HepG2 (cell line): ENCODE results near the gene ARHGAP15. TPM values are rescaled to one million over a fixed set of nuclear protein-coding genes. Genes with fewer than 3 reads are reported as not detected.

Source experiments
- ATAC-seq: fragments of 200-7000 bp; cut with Tn5 transposase; 3 replicates; pipeline ENCODE4 v1.9.1; 2020; ENCODE audit warnings: mild to moderate bottlenecking, moderate library complexity
- BruUV-seq: library from RNA; stranded (reverse); fragments of 400-500 nt; replicated peaks from 2 replicates; lab custom pipeline; 2021; lab: Mats Ljungman, UMichigan
- CTCF ChIA-PET: fragments of 300-600 bp; formaldehyde crosslinking; extraction: SDS; loops from one replicate; lab custom pipeline; 2021; ENCODE audit warnings: low total read pairs, inconsistent platforms, low intra/inter-chr PET ratio; lab: Yijun Ruan, JAX
- POLR2A ChIA-PET: fragments of 350-600 bp; sonication (Branson Sonifier 250); formaldehyde crosslinking; loops from one replicate; lab custom pipeline; 2020; ENCODE audit warnings: antibody characterized with exemption, inconsistent platforms; lab: Yijun Ruan, JAX
- DNase-seq: peaks from one replicate; pipeline ENCODE4 v3.0.0-alpha.2; 2015; ENCODE audit warnings: low spot score
- FAIRE-seq: peaks from 3 replicates; lab custom pipeline; 2011; peaks lifted over from hg19 to GRCh38; lab: Jason Lieb, UNC
- H2AFZ ChIP-seq: one replicate; pipeline ENCODE4 v1.6.1; 2011; ENCODE audit warnings: low read length, inconsistent platforms
- H3K27ac ChIP-seq: fragments of 300-600 bp; 3 replicates; pipeline ENCODE4 v1.8.0; 2011; ENCODE audit warnings: mixed run types, mild to moderate bottlenecking, mixed read lengths, low read length, inconsistent platforms; ENCODE audit not compliant: insufficient read depth; ENCODE audit errors: extremely low read length
- H3K27me3 ChIP-seq, 2 experiments: fragments of 200-600 bp in 1 of 2; 2 replicates in 1 of 2; 3 replicates in 1 of 2; pipeline versions ENCODE4 v1.6.0 to v1.8.0; 2011; ENCODE audit warnings: low read length in 2 of 2, mild to moderate bottlenecking in 2 of 2, moderate library complexity in 2 of 2, inconsistent platforms in 1 of 2; ENCODE audit not compliant: insufficient read depth in 2 of 2, control insufficient read depth in 1 of 2
- H3K36me3 ChIP-seq, 2 experiments: fragments of 200-600 bp in 1 of 2; replicated peaks in 1 of 2; 2 replicates in 1 of 2; 3 replicates in 1 of 2; pipeline versions ENCODE4 v1.5.1 to v1.8.0; 2011; ENCODE audit warnings: low read length in 2 of 2, inconsistent platforms in 1 of 2; ENCODE audit not compliant: insufficient read depth in 2 of 2, control insufficient read depth in 1 of 2
- H3K4me1 ChIP-seq: 2 replicates; pipeline ENCODE4 v1.5.1; 2012; ENCODE audit warnings: low read length, inconsistent platforms; ENCODE audit not compliant: insufficient read depth
- H3K4me2 ChIP-seq: 2 replicates; pipeline ENCODE4 v1.6.0; 2011; ENCODE audit warnings: low read depth, low read length, inconsistent platforms
- H3K4me3 ChIP-seq, 3 experiments: fragments of 200-600 bp in 1 of 3; sonication (generic), shearing (Covaris generic) in 1 of 3; replicated peaks in 1 of 3; 2 replicates each; pipeline ENCODE4 v1.5.1; 2011 to 2016; ENCODE audit warnings: low read length in 3 of 3, inconsistent platforms in 2 of 3, low read depth in 2 of 3, mild to moderate bottlenecking in 2 of 3, control low read depth in 1 of 3, mixed read lengths in 1 of 3; ENCODE audit not compliant: insufficient read depth in 1 of 3
- H3K79me2 ChIP-seq: one replicate; pipeline ENCODE4 v1.6.1; 2011; ENCODE audit warnings: low read length, inconsistent platforms; ENCODE audit not compliant: insufficient read depth
- H3K9ac ChIP-seq: 2 replicates; pipeline ENCODE4 v1.6.0; 2011; ENCODE audit warnings: mild to moderate bottlenecking, low read depth, low read length, inconsistent platforms; ENCODE audit not compliant: insufficient read depth
- H3K9me3 ChIP-seq: 2 replicates; pipeline ENCODE4 v1.5.1; 2012; ENCODE audit warnings: mild to moderate bottlenecking, low read length
- H4K20me1 ChIP-seq: 2 replicates; pipeline ENCODE4 v1.6.0; 2011; ENCODE audit warnings: inconsistent platforms, mild to moderate bottlenecking, low read length, moderate library complexity; ENCODE audit not compliant: insufficient read depth
- FOXK1 ChIP-seq: sonication (generic); formaldehyde crosslinking; IDR thresholded peaks from 2 replicates; pipeline ENCODE4 v1.4.0; 2020; ENCODE audit warnings: low read depth, missing genetic modification reagents, borderline replicate concordance
- ZBTB42 ChIP-seq: sonication (generic); formaldehyde crosslinking; IDR thresholded peaks from 2 replicates; pipeline ENCODE4 v1.5.0; 2020; ENCODE audit warnings: mild to moderate bottlenecking, missing genetic modification reagents
- ZNF160 ChIP-seq: sonication (generic); formaldehyde crosslinking; IDR thresholded peaks from 2 replicates; pipeline ENCODE4 v1.8.0; 2022; ENCODE audit warnings: mild to moderate bottlenecking, inconsistent platforms, missing genetic modification reagents
- ZNF589 ChIP-seq: sonication (generic); formaldehyde crosslinking; conservative IDR thresholded peaks from 2 replicates; pipeline ENCODE4 v1.8.0; 2022; ENCODE audit warnings: mild to moderate bottlenecking, moderate library complexity, missing genetic modification reagents
- ZNF773 ChIP-seq: sonication (generic); formaldehyde crosslinking; IDR thresholded peaks from 2 replicates; pipeline ENCODE4 v1.4.0; 2020; ENCODE audit warnings: missing genetic modification reagents, borderline replicate concordance
- ZNF839 ChIP-seq: sonication (generic); formaldehyde crosslinking; IDR thresholded peaks from 2 replicates; pipeline ENCODE4 v1.4.0; 2020; ENCODE audit warnings: missing genetic modification reagents, mild to moderate bottlenecking, borderline replicate concordance
- ZNF841 ChIP-seq: sonication (generic); formaldehyde crosslinking; IDR thresholded peaks from 2 replicates; pipeline ENCODE4 v1.8.1; 2023; ENCODE audit warnings: missing genetic modification reagents, borderline replicate concordance
- ZNF850 ChIP-seq: sonication (generic); formaldehyde crosslinking; conservative IDR thresholded peaks from 2 replicates; pipeline ENCODE4 v1.9.0; 2021; ENCODE audit warnings: mild to moderate bottlenecking, missing genetic modification reagents
- WGBS: methylation state at CpG from one replicate; pipeline ENCODE4 v1.1.6; 2017; ENCODE audit warnings: low lambda C conversion rate; 5-methylcytosine and 5-hydroxymethylcytosine counted together
- in situ Hi-C: cut with HindIII; loops from 2 replicates; pipeline ENCODE4 v1.10.0; 2017; ENCODE audit warnings: low pct_unique_long_range_greater_than_20kb; ENCODE audit not compliant: extremely low pct_ligation_motif_present
- intact Hi-C: fragments of 100-400 bp; cut with micrococcal nuclease; formaldehyde crosslinking; loops from one replicate; pipeline ENCODE4 v1.10.0; 2022; ENCODE audit not compliant: unreplicated experiment
- polyA plus RNA-seq, 8 experiments: library from polyadenylated mRNA; depleted of rRNA in 3 of 8; stranded (reverse) in 7 of 8; unstranded in 1 of 8; fragments of >200 nt; fragmentation: Illumina TruSeq in 4 of 8; extraction: Trizol in 4 of 8; gene quantifications; 2 replicates each; pipeline versions ENCODE4 v1.2.1 to v1.2.3, GENCODE V29; 2011 to 2016; ENCODE audit warnings: low read depth in 4 of 8, missing spikeins in 1 of 8, mixed read lengths in 1 of 8; ENCODE audit not compliant: insufficient read depth in 1 of 8
- total RNA-seq, 5 experiments: library from RNA; depleted of rRNA; stranded (reverse); fragments of >200 nt; fragmentation: Illumina TruSeq; extraction: Trizol; gene quantifications; 2 replicates each; pipeline ENCODE4 v1.2.3, GENCODE V29; 2016; ENCODE audit warnings: low read depth in 1 of 5
- TF ChIP-seq, protein P1 (sequence below): sonication (generic); formaldehyde crosslinking; IDR thresholded peaks from 2 replicates; pipeline ENCODE4 v1.4.0; 2020; ENCODE audit warnings: missing genetic modification reagents
- TF ChIP-seq, protein P2 (sequence below): sonication (generic); formaldehyde crosslinking; IDR thresholded peaks from 2 replicates; pipeline ENCODE4 v1.5.1; 2020; ENCODE audit warnings: missing genetic modification reagents, mild to moderate bottlenecking, borderline replicate concordance
- TF ChIP-seq, protein P3 (sequence below): sonication (generic); formaldehyde crosslinking; conservative IDR thresholded peaks from 2 replicates; pipeline ENCODE4 v1.8.0; 2022; ENCODE audit warnings: low read depth, missing genetic modification reagents
- TF ChIP-seq, protein P4 (sequence below): IDR thresholded peaks from 2 replicates; pipeline ENCODE4 v1.6.1; 2016; ENCODE audit warnings: low read depth, control low read depth

Gene ARHGAP15
- total and polyA plus RNA-seq, 2 of the 13 experiments (the other 11 are each of a cell fraction or from before 2014, with no cell fraction given), result 0.04 TPM; not detected in 1

DNA sequence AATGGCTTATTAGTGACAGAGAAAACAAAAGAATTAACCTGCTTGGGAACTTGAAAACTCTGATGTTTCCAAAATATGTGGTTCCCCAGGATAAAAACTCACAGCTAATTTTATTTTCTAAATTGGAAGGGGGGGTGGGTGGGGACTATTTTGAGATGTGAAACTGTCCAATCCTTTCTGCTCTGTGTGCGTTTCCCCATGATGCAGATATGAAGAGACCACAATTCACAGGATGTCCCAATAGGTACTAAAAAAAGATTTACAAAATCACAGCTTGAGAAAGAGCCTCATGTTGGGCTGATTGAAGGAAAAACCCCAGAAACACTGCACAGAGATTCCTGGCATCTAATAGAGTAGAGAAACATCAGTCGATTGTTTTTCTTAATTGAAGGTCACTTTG lies 273.2 kb downstream of the ARHGAP15 start:
- no peak overlapping the region for H3K4me2 ChIP-seq
- no peaks in the 10 kb centered on the region for H3K79me2 ChIP-seq
- H3K27me3 ChIP-seq, result no peaks in the 10 kb centered on the region
- no peak overlapping the region for H3K9ac ChIP-seq
- POLR2A ChIA-PET, result no interaction called here
- DNase-seq, result no peak
- no TSS peak for BruUV-seq
- in situ Hi-C loops (no loop called here), intact Hi-C loops (no loop called here)
- no peak overlapping the region for H3K27ac ChIP-seq
- no peak overlapping the region for H2AFZ ChIP-seq
- no peak for FAIRE-seq
- 2% methylated on average over 2 of the region's 2 CpGs for WGBS
- H3K36me3 ChIP-seq, result no peaks in the 10 kb centered on the region
- CTCF ChIA-PET, result no interaction called here
- no peaks in the 10 kb centered on the region for H3K9me3 ChIP-seq
- H3K4me1 ChIP-seq, result no peaks in the 10 kb centered on the region
- H4K20me1 ChIP-seq, result no peaks in the 10 kb centered on the region
- ATAC-seq, result no peak
- H3K4me3 ChIP-seq, result no peak overlapping the region
- TF ChIP-seq ZNF839 (CRISPR knock-in tag), result no peak
- TF ChIP-seq, protein P1, sequence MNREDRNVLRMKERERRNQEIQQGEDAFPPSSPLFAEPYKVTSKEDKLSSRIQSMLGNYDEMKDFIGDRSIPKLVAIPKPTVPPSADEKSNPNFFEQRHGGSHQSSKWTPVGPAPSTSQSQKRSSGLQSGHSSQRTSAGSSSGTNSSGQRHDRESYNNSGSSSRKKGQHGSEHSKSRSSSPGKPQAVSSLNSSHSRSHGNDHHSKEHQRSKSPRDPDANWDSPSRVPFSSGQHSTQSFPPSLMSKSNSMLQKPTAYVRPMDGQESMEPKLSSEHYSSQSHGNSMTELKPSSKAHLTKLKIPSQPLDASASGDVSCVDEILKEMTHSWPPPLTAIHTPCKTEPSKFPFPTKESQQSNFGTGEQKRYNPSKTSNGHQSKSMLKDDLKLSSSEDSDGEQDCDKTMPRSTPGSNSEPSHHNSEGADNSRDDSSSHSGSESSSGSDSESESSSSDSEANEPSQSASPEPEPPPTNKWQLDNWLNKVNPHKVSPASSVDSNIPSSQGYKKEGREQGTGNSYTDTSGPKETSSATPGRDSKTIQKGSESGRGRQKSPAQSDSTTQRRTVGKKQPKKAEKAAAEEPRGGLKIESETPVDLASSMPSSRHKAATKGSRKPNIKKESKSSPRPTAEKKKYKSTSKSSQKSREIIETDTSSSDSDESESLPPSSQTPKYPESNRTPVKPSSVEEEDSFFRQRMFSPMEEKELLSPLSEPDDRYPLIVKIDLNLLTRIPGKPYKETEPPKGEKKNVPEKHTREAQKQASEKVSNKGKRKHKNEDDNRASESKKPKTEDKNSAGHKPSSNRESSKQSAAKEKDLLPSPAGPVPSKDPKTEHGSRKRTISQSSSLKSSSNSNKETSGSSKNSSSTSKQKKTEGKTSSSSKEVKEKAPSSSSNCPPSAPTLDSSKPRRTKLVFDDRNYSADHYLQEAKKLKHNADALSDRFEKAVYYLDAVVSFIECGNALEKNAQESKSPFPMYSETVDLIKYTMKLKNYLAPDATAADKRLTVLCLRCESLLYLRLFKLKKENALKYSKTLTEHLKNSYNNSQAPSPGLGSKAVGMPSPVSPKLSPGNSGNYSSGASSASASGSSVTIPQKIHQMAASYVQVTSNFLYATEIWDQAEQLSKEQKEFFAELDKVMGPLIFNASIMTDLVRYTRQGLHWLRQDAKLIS (CRISPR knock-in tag), result no peak
- no peak for TF ChIP-seq ZNF841
- no peak for TF ChIP-seq ZBTB42
- no peak for TF ChIP-seq ZNF850 (CRISPR knock-in tag)
- TF ChIP-seq ZNF589 (CRISPR knock-in tag), result no peak
- TF ChIP-seq FOXK1, result no peak
- TF ChIP-seq ZNF773 (CRISPR knock-in tag), result no peak
- TF ChIP-seq, protein P2, sequence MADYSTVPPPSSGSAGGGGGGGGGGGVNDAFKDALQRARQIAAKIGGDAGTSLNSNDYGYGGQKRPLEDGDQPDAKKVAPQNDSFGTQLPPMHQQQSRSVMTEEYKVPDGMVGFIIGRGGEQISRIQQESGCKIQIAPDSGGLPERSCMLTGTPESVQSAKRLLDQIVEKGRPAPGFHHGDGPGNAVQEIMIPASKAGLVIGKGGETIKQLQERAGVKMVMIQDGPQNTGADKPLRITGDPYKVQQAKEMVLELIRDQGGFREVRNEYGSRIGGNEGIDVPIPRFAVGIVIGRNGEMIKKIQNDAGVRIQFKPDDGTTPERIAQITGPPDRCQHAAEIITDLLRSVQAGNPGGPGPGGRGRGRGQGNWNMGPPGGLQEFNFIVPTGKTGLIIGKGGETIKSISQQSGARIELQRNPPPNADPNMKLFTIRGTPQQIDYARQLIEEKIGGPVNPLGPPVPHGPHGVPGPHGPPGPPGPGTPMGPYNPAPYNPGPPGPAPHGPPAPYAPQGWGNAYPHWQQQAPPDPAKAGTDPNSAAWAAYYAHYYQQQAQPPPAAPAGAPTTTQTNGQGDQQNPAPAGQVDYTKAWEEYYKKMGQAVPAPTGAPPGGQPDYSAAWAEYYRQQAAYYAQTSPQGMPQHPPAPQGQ (CRISPR knock-in tag), result no peak
- TF ChIP-seq ZNF160, result no peak
- TF ChIP-seq, protein P3, sequence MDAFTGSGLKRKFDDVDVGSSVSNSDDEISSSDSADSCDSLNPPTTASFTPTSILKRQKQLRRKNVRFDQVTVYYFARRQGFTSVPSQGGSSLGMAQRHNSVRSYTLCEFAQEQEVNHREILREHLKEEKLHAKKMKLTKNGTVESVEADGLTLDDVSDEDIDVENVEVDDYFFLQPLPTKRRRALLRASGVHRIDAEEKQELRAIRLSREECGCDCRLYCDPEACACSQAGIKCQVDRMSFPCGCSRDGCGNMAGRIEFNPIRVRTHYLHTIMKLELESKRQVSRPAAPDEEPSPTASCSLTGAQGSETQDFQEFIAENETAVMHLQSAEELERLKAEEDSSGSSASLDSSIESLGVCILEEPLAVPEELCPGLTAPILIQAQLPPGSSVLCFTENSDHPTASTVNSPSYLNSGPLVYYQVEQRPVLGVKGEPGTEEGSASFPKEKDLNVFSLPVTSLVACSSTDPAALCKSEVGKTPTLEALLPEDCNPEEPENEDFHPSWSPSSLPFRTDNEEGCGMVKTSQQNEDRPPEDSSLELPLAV, result no peak
- TF ChIP-seq, protein P4, sequence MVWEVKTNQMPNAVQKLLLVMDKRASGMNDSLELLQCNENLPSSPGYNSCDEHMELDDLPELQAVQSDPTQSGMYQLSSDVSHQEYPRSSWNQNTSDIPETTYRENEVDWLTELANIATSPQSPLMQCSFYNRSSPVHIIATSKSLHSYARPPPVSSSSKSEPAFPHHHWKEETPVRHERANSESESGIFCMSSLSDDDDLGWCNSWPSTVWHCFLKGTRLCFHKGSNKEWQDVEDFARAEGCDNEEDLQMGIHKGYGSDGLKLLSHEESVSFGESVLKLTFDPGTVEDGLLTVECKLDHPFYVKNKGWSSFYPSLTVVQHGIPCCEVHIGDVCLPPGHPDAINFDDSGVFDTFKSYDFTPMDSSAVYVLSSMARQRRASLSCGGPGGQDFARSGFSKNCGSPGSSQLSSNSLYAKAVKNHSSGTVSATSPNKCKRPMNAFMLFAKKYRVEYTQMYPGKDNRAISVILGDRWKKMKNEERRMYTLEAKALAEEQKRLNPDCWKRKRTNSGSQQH (CRISPR knock-in tag), result no peak
